Measurements from ENCODE around the gene DNAJC27. TPM values are rescaled to one million over a fixed set of nuclear protein-coding genes. Genes with fewer than 3 reads are reported as not detected.
A peak's percentile ranks its signal among the peaks of the same experiment; 100 is the strongest.

The DNAJC27 gene
- total RNA-seq, 2 experiments from 2014 or later = 6.0 to 7.7 TPM

DNA sequence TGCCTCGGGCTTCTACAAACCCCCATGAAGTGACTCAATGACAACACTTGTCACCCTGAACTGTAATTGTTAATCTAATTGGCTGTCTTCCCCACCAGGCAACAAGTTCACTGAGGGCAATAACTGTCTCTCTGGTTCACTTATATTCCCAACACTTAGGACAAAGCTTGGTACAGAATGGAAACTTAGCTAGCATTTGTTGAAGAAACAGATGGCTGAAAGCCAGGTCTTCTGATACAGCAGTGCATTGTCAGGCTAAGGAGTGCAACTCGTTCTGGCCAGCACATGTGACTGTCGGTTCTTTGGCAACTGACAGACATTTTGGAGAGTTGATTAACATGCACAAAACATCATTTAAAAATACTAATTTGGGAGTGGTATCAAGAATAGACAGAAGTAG is 14.6 kb upstream of the DNAJC27 start:
- DNase-seq = no peak
- no peak overlapping the region for H3K27ac Mint-ChIP-seq
- ChIA-PET POLR2A (interaction anchor here (0.6 kb wide), 1 partner anchor 49 kb away, joined by 3 read pairs; no protein-coding TSS in a partner anchor), CTCF (interaction anchor here (0.6 to 1.2 kb wide), 3 partner anchors 11 to 515 kb away, joined by 3 read pairs; no protein-coding TSS in a partner anchor)
- no peaks in the 10 kb centered on the region for H3K4me1 Mint-ChIP-seq
- H3K36me3 Mint-ChIP-seq (ENCODE audit: low read depth) = no peaks in the 10 kb centered on the region
- no peak overlapping the region for H3K4me3 Mint-ChIP-seq
- no peaks in the 10 kb centered on the region for H3K9me3 Mint-ChIP-seq
- peaks cover 3% of the 10 kb centered on the region for H3K27me3 Mint-ChIP-seq

DNA sequence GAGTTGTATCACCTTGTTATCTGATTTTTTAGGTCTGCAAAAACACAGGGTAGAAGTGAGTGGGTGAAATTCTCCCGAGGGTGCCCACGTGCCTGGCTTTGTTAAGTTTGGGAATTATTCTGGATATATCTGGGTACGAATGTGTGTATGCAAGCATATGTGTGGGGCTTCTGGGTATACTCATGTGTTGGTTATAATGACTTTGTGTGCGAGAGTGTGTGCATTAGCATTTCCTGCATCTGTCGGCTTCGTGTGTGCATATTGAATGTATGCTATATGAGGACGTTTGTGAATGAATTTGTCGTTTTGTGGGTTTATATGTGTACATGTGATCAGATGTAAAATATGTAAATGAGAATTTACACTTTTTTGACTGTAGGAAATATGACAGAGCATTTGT is 13.8 kb upstream of the DNAJC27 start:
- no peaks in the 10 kb centered on the region for H3K4me1 Mint-ChIP-seq
- CTCF ChIA-PET = interaction anchor here (0.7 kb wide), 1 partner anchor 92 kb away, joined by 3 read pairs; no protein-coding TSS in a partner anchor
- POLR2A ChIA-PET = no interaction called here
- no peak overlapping the region for H3K4me3 Mint-ChIP-seq
- H3K9me3 Mint-ChIP-seq = no peaks in the 10 kb centered on the region
- H3K27ac Mint-ChIP-seq = no peak overlapping the region
- H3K36me3 Mint-ChIP-seq (ENCODE audit: low read depth) = no peaks in the 10 kb centered on the region
- no peak for DNase-seq
- H3K27me3 Mint-ChIP-seq = peaks cover 3% of the 10 kb centered on the region

DNA sequence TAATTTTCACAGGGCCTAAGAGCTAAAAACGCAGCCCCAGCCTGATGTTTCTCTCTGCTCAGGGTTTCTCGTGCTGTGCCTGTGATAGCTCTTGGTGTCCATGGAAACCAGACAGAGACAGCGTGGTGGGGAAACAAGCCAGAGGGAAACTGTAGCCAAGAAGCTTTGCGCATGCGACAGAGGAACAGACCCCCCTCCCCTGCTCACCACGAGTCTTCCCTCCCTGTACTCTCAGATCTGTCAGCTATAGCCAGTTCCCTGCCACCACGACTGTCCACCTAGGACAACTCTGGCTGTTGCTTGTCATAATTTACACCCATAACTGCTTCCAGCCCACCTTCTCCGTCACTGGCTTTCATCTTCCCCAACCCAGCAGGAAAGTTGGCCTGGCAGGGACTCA is 13.2 kb upstream of the DNAJC27 start:
- no peak overlapping the region for H3K4me3 Mint-ChIP-seq
- H3K27ac Mint-ChIP-seq = no peak overlapping the region
- no peaks in the 10 kb centered on the region for H3K9me3 Mint-ChIP-seq
- ChIA-PET POLR2A (no interaction called here), CTCF (interaction anchor here (0.6 to 0.8 kb wide), 2 partner anchors 487 to 893 kb away, joined by 3 to 5 read pairs; no protein-coding TSS in a partner anchor)
- H3K36me3 Mint-ChIP-seq (ENCODE audit: low read depth) = no peaks in the 10 kb centered on the region
- peaks cover 3% of the 10 kb centered on the region for H3K27me3 Mint-ChIP-seq
- DNase-seq = no peak
- no peaks in the 10 kb centered on the region for H3K4me1 Mint-ChIP-seq

DNA sequence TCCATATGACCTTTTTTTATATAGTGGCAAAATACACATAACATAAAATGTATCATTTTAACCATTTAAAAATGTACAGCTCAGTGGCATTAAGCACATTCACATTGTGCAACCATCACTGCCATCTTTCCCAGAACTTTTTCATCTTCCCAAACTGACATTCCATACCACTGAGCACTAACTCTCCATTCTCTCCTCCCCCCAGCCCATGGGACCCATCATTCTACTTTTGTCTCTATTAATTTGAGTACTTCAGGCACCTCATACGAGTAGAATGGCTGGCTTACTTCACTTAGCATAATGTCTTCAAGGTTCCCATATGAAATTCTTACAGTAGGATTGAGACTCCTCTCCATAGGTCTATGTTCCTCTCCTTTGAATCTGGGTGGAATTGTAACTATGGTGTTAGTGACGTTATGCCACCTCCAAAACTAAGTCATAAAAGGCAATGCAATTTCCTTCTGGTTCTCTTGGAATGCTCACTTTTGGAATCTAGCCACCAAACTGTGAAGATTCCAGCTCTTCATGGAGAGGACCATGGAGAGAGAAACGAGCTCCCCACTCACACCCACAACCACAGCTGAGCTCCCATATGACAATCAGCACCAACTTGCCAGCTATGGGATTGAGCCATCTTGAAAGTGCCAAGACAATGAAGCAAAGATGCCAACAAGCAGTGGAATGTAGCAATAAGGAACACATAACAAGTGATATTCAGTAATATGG is 9.8 kb upstream of the DNAJC27 start:
- Mint-ChIP-seq H3K9me3 (no peaks in the 10 kb centered on the region), H3K36me3 (ENCODE audit: low read depth) (no peaks in the 10 kb centered on the region), H3K27ac (no peak overlapping the region), H3K4me3 (no peak overlapping the region), H3K27me3 (no peaks in the 10 kb centered on the region), H3K4me1 (no peaks in the 10 kb centered on the region)
- POLR2A ChIA-PET = no interaction called here
- CTCF ChIA-PET = interaction anchor here (1.1 kb wide), 1 partner anchor 146 kb away, joined by 5 read pairs; no protein-coding TSS in a partner anchor
- no peak for DNase-seq

DNA sequence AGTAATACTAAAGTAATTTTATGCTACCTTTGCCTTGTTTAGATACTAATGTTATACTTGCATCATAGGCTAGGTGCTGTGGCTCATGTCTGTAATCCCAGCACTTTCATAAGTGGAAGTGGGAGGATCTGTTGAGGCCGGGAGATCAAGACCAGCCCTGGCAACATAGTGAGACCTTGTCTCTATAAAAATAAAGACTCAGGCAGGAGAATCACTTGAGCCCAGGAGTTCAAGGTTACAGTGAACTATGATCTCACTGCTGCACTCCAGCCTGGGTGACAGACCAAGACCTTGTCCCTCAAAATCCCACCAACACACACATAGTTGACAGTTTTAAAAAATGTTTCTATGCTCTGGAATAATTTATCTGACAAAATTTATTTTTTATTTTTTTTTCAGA is 6.9 kb upstream of the DNAJC27 start:
- Mint-ChIP-seq H3K4me1 (peaks cover 5% of the 10 kb centered on the region), H3K27ac (no peak overlapping the region), H3K36me3 (ENCODE audit: low read depth) (no peaks in the 10 kb centered on the region), H3K4me3 (no peak overlapping the region), H3K9me3 (no peaks in the 10 kb centered on the region), H3K27me3 (no peaks in the 10 kb centered on the region)
- CTCF ChIA-PET = interaction anchor here (0.6 to 1.5 kb wide), 3 partner anchors 12 to 151 kb away, joined by 3 to 5 read pairs (median 3); no protein-coding TSS in a partner anchor
- POLR2A ChIA-PET = no interaction called here
- DNase-seq = no peak

DNA sequence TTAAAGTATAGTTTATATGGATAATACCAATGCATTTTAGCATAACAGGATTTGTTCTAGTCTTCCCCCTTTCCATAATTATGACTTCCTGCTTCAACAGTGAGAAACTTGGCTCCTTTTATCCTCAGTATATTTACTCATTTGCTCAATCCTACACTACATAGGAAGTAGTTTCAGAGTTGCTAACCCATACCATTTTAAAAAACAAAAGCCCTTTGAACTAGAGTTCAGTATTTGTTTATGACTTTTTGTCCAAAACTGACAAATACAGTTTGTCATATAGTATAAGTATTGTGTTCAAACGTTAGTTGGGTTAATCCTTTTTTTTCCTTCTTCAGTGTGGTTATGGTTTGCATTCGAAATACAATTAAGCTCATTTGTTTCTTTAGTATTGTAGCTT is 5.9 kb upstream of the DNAJC27 start:
- H3K9me3 Mint-ChIP-seq = no peaks in the 10 kb centered on the region
- no peak for DNase-seq
- no peaks in the 10 kb centered on the region for H3K27me3 Mint-ChIP-seq
- POLR2A ChIA-PET = no interaction called here
- no peak overlapping the region for H3K27ac Mint-ChIP-seq
- no peak overlapping the region for H3K4me3 Mint-ChIP-seq
- no peaks in the 10 kb centered on the region for H3K36me3 Mint-ChIP-seq (ENCODE audit: low read depth)
- H3K4me1 Mint-ChIP-seq = peaks cover 12% of the 10 kb centered on the region
- CTCF ChIA-PET = no interaction called here

DNA sequence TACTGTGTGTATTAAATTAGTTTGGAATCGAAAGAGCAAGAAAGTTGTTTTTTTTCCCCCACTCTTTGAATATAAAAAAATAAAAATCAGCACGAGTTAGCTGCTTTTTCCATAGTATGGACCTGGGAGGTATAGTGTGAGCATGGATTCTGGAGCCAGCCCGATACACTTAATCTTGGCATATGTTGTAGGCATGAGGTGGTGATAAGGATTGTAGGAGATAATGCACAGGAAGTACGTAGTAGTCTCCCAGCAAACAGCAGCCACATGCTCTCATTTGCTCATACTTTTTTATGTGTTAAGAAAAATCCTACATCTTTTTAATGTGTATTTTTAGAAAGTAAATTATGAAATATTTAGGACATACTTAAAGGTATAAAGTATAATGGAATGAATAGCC is 2.1 kb upstream of the DNAJC27 start:
- H3K4me1 Mint-ChIP-seq = peaks cover 19% of the 10 kb centered on the region
- no peaks in the 10 kb centered on the region for H3K36me3 Mint-ChIP-seq (ENCODE audit: low read depth)
- ChIA-PET CTCF (interaction anchor here (0.9 kb wide), 1 partner anchor 144 kb away, joined by 3 read pairs; no protein-coding TSS in a partner anchor), POLR2A (no interaction called here)
- H3K4me3 Mint-ChIP-seq = no peak overlapping the region
- H3K27me3 Mint-ChIP-seq = no peaks in the 10 kb centered on the region
- H3K27ac Mint-ChIP-seq = peak overlapping the region; percentile 57
- DNase-seq = no peak
- no peaks in the 10 kb centered on the region for H3K9me3 Mint-ChIP-seq

DNA sequence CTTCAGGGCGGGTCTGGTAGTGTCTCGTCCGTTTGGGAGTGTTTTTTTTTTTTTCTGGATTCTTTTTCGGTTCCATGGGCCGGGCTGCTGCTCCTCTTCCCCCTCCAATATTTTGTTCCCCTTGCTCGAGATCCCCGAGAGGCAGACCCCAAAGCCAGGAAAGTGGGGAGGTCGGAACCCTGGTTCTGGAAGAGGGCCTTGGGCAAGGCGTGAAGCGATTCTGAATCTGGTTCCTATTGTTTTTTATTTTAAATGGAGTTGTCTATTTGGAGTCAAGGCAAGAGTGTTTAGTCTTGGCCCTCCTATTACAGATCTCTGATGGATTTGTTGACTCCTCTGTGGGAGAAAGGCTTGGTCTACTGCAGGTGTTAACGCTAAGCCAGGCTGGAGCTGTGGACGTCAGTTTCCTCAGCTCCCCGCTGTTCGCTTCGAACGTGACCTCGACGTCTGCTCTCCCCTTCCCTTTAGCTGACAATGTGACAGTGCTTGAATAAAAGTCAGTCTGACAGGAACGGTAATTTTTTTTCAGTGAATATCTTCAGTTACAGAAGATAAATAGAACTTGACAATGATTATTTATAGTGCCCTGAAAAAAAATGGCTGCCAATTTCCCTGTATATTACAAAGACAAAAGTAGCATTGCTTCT is 683 bp upstream of the DNAJC27 start:
- Mint-ChIP-seq H3K27ac (peak overlapping the region; percentile 100), H3K36me3 (ENCODE audit: low read depth) (no peaks in the 10 kb centered on the region), H3K4me3 (peak overlapping the region; percentile 97), H3K27me3 (no peaks in the 10 kb centered on the region), H3K9me3 (no peaks in the 10 kb centered on the region), H3K4me1 (peaks cover 19% of the 10 kb centered on the region)
- POLR2A ChIA-PET = interaction anchor here (0.7 kb wide), 1 partner anchor 189 kb away, joined by 3 read pairs; no protein-coding TSS in a partner anchor
- DNase-seq = peak; percentile 46
- CTCF ChIA-PET = no interaction called here

DNA sequence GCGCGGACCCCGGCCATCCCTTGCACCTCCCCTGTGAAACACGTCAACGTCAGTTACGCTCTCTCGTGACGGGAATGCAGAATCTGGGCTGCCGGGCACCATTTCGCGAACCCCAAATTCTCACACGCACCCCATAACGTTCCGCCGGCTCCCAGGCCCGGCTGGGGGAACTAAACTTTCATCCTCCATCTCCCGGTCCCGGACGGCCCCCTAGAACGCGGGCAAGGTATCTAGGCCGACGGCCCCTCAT is 544 bp downstream of the DNAJC27 start:
- peak; percentile 54 for DNase-seq
- no peaks in the 10 kb centered on the region for H3K27me3 Mint-ChIP-seq
- H3K9me3 Mint-ChIP-seq = no peaks in the 10 kb centered on the region
- ChIA-PET POLR2A (no interaction called here), CTCF (no interaction called here)
- peak overlapping the region; percentile 100 for H3K27ac Mint-ChIP-seq
- peak overlapping the region; percentile 97 for H3K4me3 Mint-ChIP-seq
- H3K36me3 Mint-ChIP-seq (ENCODE audit: low read depth) = peaks cover 8% of the 10 kb centered on the region
- peaks cover 19% of the 10 kb centered on the region for H3K4me1 Mint-ChIP-seq

DNA sequence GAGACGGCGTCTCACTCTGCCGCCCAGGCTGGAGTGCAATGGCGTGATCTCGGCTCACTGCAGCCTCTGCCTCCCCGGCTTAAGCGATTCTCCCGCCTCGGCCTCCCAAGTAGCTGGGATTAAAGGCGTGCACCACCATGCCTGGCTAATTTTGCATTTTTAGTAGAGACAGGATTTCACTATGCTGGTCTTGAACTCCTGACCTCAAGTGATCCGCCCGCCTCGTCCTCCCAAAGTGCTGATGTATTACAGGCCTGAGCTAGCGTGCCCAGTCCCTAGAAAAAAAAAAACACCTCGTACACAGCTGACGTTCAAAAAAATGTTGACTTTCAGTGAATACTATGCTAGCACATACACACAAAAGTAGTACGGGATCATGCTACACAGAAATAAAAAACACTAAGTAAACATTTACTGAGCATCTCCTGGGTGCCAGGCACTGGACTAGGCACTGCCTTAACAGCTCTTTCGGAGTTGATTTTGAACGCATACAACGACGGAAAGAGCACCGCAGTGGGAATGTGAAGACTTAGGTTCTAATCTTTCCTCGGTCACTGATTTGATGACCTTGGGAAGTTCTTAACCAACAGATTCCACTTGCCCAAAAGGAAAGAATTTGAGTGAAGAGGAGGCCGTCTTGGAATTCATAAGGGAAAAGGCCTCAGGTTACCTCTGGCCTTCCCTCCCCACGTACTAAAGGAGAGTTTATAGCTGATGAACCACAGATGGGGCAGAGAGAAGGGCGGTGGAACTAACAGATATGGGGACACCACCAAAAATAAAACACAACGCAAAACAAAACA is 1.1 kb downstream of the DNAJC27 start:
- H3K27ac Mint-ChIP-seq = peak overlapping the region; percentile 100
- POLR2A ChIA-PET = no interaction called here
- DNase-seq = no peak
- no peaks in the 10 kb centered on the region for H3K9me3 Mint-ChIP-seq
- peak overlapping the region; percentile 97 for H3K4me3 Mint-ChIP-seq
- H3K27me3 Mint-ChIP-seq = no peaks in the 10 kb centered on the region
- CTCF ChIA-PET = interaction anchor here (0.6 to 0.7 kb wide), 2 partner anchors 64 to 293 kb away, joined by 3 read pairs; no protein-coding TSS in a partner anchor
- peaks cover 10% of the 10 kb centered on the region for H3K36me3 Mint-ChIP-seq (ENCODE audit: low read depth)
- H3K4me1 Mint-ChIP-seq = peaks cover 19% of the 10 kb centered on the region

DNA sequence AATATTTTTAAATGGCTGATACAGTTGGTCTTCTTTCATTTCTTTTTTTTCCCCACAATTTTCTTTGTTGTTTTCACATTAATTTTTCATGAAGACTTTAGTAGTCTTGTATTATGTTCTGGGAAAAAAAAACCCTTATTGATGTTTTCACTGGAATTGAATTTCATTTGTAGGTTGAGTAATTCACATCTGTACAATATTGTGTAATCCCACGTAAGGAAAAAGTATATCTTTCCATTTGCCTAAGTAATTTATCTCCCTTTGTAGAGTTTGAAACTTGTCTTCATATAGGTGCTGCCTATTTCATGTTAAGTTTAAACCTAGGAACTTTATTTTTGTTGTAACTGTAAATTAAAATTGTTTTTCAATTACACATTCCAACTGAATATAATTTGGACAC is 2.0 kb downstream of the DNAJC27 start:
- Mint-ChIP-seq H3K4me3 (no peak overlapping the region), H3K27ac (no peak overlapping the region), H3K9me3 (no peaks in the 10 kb centered on the region), H3K36me3 (ENCODE audit: low read depth) (peaks cover 10% of the 10 kb centered on the region), H3K27me3 (no peaks in the 10 kb centered on the region), H3K4me1 (peaks cover 16% of the 10 kb centered on the region)
- CTCF ChIA-PET = interaction anchor here (0.7 to 2.5 kb wide), 2 partner anchors 12 to 294 kb away, joined by 3 to 6 read pairs; no protein-coding TSS in a partner anchor
- POLR2A ChIA-PET = no interaction called here
- DNase-seq = no peak

DNA sequence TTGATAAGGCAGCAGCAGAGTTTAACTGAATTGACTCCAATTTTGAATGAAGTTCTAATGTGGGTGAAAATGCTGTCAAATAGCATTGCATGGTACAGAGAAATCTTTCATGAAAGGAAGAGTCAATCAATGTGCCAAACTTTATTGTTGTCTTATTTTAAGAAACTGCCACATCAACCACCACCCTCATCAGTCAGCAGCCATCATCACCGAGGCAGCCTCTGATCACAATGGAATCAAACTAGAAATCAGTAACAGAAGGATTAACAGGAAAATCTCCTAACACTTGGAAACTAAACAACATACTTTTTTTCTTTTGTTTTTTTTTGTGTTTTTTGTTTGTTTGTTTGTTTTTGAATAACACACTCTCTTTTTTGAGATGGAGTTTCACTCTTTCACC is 9.9 kb downstream of the DNAJC27 start:
- peaks cover 56% of the 10 kb centered on the region for H3K36me3 Mint-ChIP-seq (ENCODE audit: low read depth)

DNA sequence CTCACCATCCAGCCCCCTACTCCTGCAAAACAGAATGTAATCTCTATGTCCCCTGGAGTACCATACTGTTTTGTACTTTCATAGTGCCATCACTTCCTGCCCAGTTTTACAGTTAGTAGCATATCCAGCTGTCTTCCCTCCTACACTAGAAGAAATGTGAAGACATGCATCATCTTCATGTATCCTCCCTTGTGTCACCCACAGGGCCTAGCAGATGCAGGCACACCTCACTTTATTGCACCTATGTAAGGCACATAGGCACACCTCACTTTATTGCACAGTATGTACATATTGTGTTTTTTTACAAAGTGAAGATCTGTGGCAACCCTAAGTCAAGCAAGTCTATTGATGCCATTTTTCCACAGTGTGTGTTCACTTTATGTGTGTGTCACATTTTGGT is 12.0 kb downstream of the DNAJC27 start:
- Mint-ChIP-seq H3K4me3 (no peak overlapping the region), H3K4me1 (no peaks in the 10 kb centered on the region), H3K36me3 (ENCODE audit: low read depth) (peaks cover 69% of the 10 kb centered on the region), H3K27ac (no peak overlapping the region), H3K9me3 (peaks cover 11% of the 10 kb centered on the region), H3K27me3 (no peaks in the 10 kb centered on the region)
- no peak for DNase-seq
- ChIA-PET CTCF (interaction anchor here (0.9 kb wide), 1 partner anchor 550 kb away, joined by 3 read pairs; no protein-coding TSS in a partner anchor), POLR2A (no interaction called here)

More for the DNA sequence above, 9.9 kb downstream of the DNAJC27 start:
- H3K27me3 Mint-ChIP-seq = no peaks in the 10 kb centered on the region
- H3K4me3 Mint-ChIP-seq = no peak overlapping the region
- no peaks in the 10 kb centered on the region for H3K9me3 Mint-ChIP-seq
- no peak for DNase-seq
- ChIA-PET CTCF (no interaction called here), POLR2A (no interaction called here)
- H3K4me1 Mint-ChIP-seq = no peaks in the 10 kb centered on the region
- no peak overlapping the region for H3K27ac Mint-ChIP-seq

Measured in activated CD4-positive, alpha-beta T cell treated with anti-CD3 and anti-CD28 coated beads, Interleukin-2, amount 10 ng/mL, durations not matched to agents 7 days and 5 days (primary cell).